Mesenchymal stem cell (in vitro differentiated cells and primary cell): ENCODE measurements around the gene MKRN2OS.

Experiments used
- DNase-seq: peaks from one replicate; pipeline ENCODE4 v3.0.0-alpha.2; 2013
- H2AFZ ChIP-seq: one replicate; pipeline ENCODE4 v1.6.1; 2013; ENCODE audit warnings: low read depth, mild to moderate bottlenecking, control low read depth, inconsistent platforms, low read length, moderate library complexity
- H2AK5ac ChIP-seq: 2 replicates; pipeline ENCODE4 v1.6.1; 2013; ENCODE audit warnings: low read length, moderate library complexity, mild to moderate bottlenecking, inconsistent platforms; ENCODE audit not compliant: severe bottlenecking
- H2BK120ac ChIP-seq: one replicate; pipeline ENCODE4 v1.6.1; 2013; ENCODE audit warnings: low read depth, mild to moderate bottlenecking, inconsistent platforms, low read length, moderate library complexity
- H2BK12ac ChIP-seq, 2 experiments: one replicate each; pipeline ENCODE4 v1.6.1; 2013; ENCODE audit warnings: inconsistent platforms in 2 of 2, low read length in 2 of 2, mild to moderate bottlenecking in 2 of 2, moderate library complexity in 2 of 2, control low read depth in 1 of 2
- H2BK15ac ChIP-seq: one replicate; pipeline ENCODE4 v1.6.1; 2013; ENCODE audit warnings: mild to moderate bottlenecking, low read depth, inconsistent platforms; ENCODE audit not compliant: poor library complexity, severe bottlenecking
- H2BK5ac ChIP-seq: 2 replicates; pipeline ENCODE4 v1.6.1; 2013; ENCODE audit warnings: low read depth, mild to moderate bottlenecking, low read length, control low read depth, inconsistent platforms; ENCODE audit not compliant: poor library complexity, severe bottlenecking
- H3K14ac ChIP-seq, 2 experiments: one replicate each; pipeline ENCODE4 v1.6.1; 2013; ENCODE audit warnings: inconsistent platforms in 2 of 2, low read length in 2 of 2, control low read depth in 1 of 2, mild to moderate bottlenecking in 1 of 2, moderate library complexity in 1 of 2
- H3K18ac ChIP-seq, 2 experiments: one replicate each; pipeline ENCODE4 v1.6.1; 2013; ENCODE audit warnings: inconsistent platforms in 2 of 2, low read length in 2 of 2, control low read depth in 1 of 2, low read depth in 1 of 2, mild to moderate bottlenecking in 1 of 2
- H3K23ac ChIP-seq, 2 experiments: one replicate each; pipeline ENCODE4 v1.6.1; 2013; ENCODE audit warnings: inconsistent platforms in 2 of 2, low read length in 2 of 2, mild to moderate bottlenecking in 2 of 2, moderate library complexity in 2 of 2, control low read depth in 1 of 2
- H3K27ac ChIP-seq: 2 replicates; pipeline ENCODE4 v1.5.1; 2013; ENCODE audit warnings: mild to moderate bottlenecking, moderate library complexity, low read length, control low read depth, inconsistent platforms; ENCODE audit not compliant: poor library complexity, severe bottlenecking
- H3K27me3 ChIP-seq, 2 experiments: 2 replicates each; pipeline versions ENCODE4 v1.6.1 to v1.7.0; 2013; ENCODE audit warnings: low read length in 2 of 2, mild to moderate bottlenecking in 2 of 2, moderate library complexity in 2 of 2, control low read depth in 1 of 2, inconsistent platforms in 1 of 2; ENCODE audit not compliant: control insufficient read depth in 1 of 2, insufficient read depth in 1 of 2
- H3K36me3 ChIP-seq, 2 experiments: 2 replicates each; pipeline versions ENCODE4 v1.6.1 to v1.7.0; 2013; ENCODE audit warnings: low read length in 2 of 2, control low read depth in 1 of 2, inconsistent platforms in 1 of 2, low read depth in 1 of 2, mild to moderate bottlenecking in 1 of 2; ENCODE audit not compliant: insufficient read depth in 2 of 2, control insufficient read depth in 1 of 2
- H3K4ac ChIP-seq, 2 experiments: one replicate each; pipeline ENCODE4 v1.6.1; 2013; ENCODE audit warnings: inconsistent platforms in 2 of 2, low read length in 2 of 2, mild to moderate bottlenecking in 2 of 2, moderate library complexity in 2 of 2, control low read depth in 1 of 2, low read depth in 1 of 2
- H3K4me1 ChIP-seq: 2 replicates; pipeline ENCODE4 v1.6.1; 2013; ENCODE audit warnings: low read depth, low read length, control low read depth; ENCODE audit not compliant: control insufficient read depth, insufficient read depth
- H3K4me2 ChIP-seq: 2 replicates; pipeline ENCODE4 v1.6.1; 2013; ENCODE audit warnings: low read length, mild to moderate bottlenecking, inconsistent platforms; ENCODE audit not compliant: poor library complexity, severe bottlenecking
- H3K4me3 ChIP-seq, 2 experiments: 2 replicates each; pipeline versions ENCODE4 v1.5.1 to v1.7.0; 2013; ENCODE audit warnings: low read length in 2 of 2, mild to moderate bottlenecking in 2 of 2, control low read depth in 1 of 2, low read depth in 1 of 2; ENCODE audit not compliant: insufficient read depth in 1 of 2
- H3K79me1 ChIP-seq: replicated peaks from 2 replicates; pipeline ENCODE4 v1.6.1; 2013; ENCODE audit warnings: mild to moderate bottlenecking, control low read depth, low read length, inconsistent platforms; ENCODE audit not compliant: poor library complexity, severe bottlenecking
- H3K9ac ChIP-seq: 2 replicates; pipeline ENCODE4 v1.7.0; 2013; ENCODE audit warnings: mild to moderate bottlenecking, low read length, moderate library complexity
- H3K9me3 ChIP-seq: 2 replicates; pipeline ENCODE4 v1.7.0; 2013; ENCODE audit warnings: mild to moderate bottlenecking, low read length; ENCODE audit not compliant: control insufficient read depth
- H4K8ac ChIP-seq: one replicate; pipeline ENCODE4 v1.6.1; 2013; ENCODE audit warnings: inconsistent platforms, mild to moderate bottlenecking, low read length, moderate library complexity
- H4K91ac ChIP-seq: one replicate; pipeline ENCODE4 v1.6.1; 2013; ENCODE audit warnings: mild to moderate bottlenecking, low read length, inconsistent platforms
- WGBS: methylation state at CpG from one replicate; pipeline ENCODE4 v1.1.7; 2013; ENCODE audit warnings: mixed read lengths; 5-methylcytosine and 5-hydroxymethylcytosine counted together

The MKRN2OS gene

GRCh38 chr3:12507591-12508281, 37.6 kb downstream of the MKRN2OS start:
- Histone ChIP-seq H3K14ac (no peak overlapping the region), H4K8ac (peak overlapping the region; percentile 45)

GRCh38 chr3:12506201-12506709, 39.0 kb downstream of the MKRN2OS start:
- Histone ChIP-seq H3K4ac (no peak overlapping the region), H3K4me1 (peaks cover 12% of the 10 kb centered on the region), H3K27ac (no peak overlapping the region), H2AFZ (no peak overlapping the region), H3K9ac (no peak overlapping the region), H3K23ac (no peak overlapping the region), H3K36me3 (peaks cover 16 to 44% of the 10 kb centered on the region in 2 experiments), H3K9me3 (no peaks in the 10 kb centered on the region), H3K79me1 (peaks cover 11% of the 10 kb centered on the region), H3K4me3 (no peak overlapping the region), H4K8ac (no peak overlapping the region), H4K91ac (no peak overlapping the region), H2AK5ac (peak overlapping the region; percentile 67), H2BK120ac (no peak overlapping the region), H3K27me3 (no peaks in the 10 kb centered on the region), H3K18ac (no peak overlapping the region), H2BK12ac (no peak overlapping the region), H3K14ac (no peak overlapping the region), H2BK5ac (no peak overlapping the region), H2BK15ac (no peak overlapping the region), H3K4me2 (no peak overlapping the region)
- no peak for DNase-seq
- 100% methylated on average over 5 of the region's 5 CpGs for WGBS

More at GRCh38 chr3:12507591-12508281, 37.6 kb downstream of the MKRN2OS start:
- Histone ChIP-seq H3K36me3 (peaks cover 16 to 54% of the 10 kb centered on the region in 2 experiments), H3K27me3 (no peaks in the 10 kb centered on the region), H3K4me3 (peak overlapping the region in 1 of 2 experiments; percentile 55), H3K4ac (peak overlapping the region; percentile 13 to 37), H3K9me3 (no peaks in the 10 kb centered on the region), H2AFZ (no peak overlapping the region), H2BK120ac (peak overlapping the region; percentile 66), H4K91ac (no peak overlapping the region), H3K18ac (peak overlapping the region; percentile 79 to 90), H3K9ac (peak overlapping the region; percentile 69), H2BK5ac (peak overlapping the region; percentile 51), H3K27ac (peak overlapping the region; percentile 87), H2BK12ac (peak overlapping the region in 1 of 2 experiments; percentile 65), H3K4me1 (peaks cover 12% of the 10 kb centered on the region), H3K4me2 (peak overlapping the region; percentile 44), H2AK5ac (peak overlapping the region; percentile 38), H3K23ac (no peak overlapping the region), H2BK15ac (no peak overlapping the region), H3K79me1 (peaks cover 12% of the 10 kb centered on the region)
- WGBS, result 56% methylated on average over 8 of the region's 8 CpGs
- DNase-seq, result peak; percentile 60

GRCh38 chr3:12503126-12503957, 42.0 kb downstream of the MKRN2OS start:
- no peak overlapping the region for H4K91ac ChIP-seq
- H2BK5ac ChIP-seq, result no peak overlapping the region
- H2BK120ac ChIP-seq, result no peak overlapping the region
- no peak overlapping the region for H2BK15ac ChIP-seq
- peaks cover 6% of the 10 kb centered on the region for H3K79me1 ChIP-seq
- H3K4me2 ChIP-seq, result no peak overlapping the region
- H4K8ac ChIP-seq, result no peak overlapping the region
- H3K9me3 ChIP-seq, result no peaks in the 10 kb centered on the region
- no peak overlapping the region for H3K14ac ChIP-seq
- H3K27me3 ChIP-seq, result no peaks in the 10 kb centered on the region
- H2AFZ ChIP-seq, result no peak overlapping the region
- no peak for DNase-seq
- peak overlapping the region in 1 of 2 experiments; percentile 3 for H2BK12ac ChIP-seq
- H3K4me1 ChIP-seq, result peaks cover 6% of the 10 kb centered on the region
- H3K4ac ChIP-seq, result no peak overlapping the region
- H2AK5ac ChIP-seq, result no peak overlapping the region
- 96% methylated on average over 18 of the region's 18 CpGs for WGBS
- no peak overlapping the region for H3K9ac ChIP-seq
- no peak overlapping the region for H3K18ac ChIP-seq
- no peak overlapping the region for H3K23ac ChIP-seq
- no peak overlapping the region for H3K27ac ChIP-seq
- no peak overlapping the region for H3K4me3 ChIP-seq
- H3K36me3 ChIP-seq, result peaks cover 24 to 65% of the 10 kb centered on the region in 2 experiments
